Daoy (cell line): ENCODE measurements around the gene FGF14. TPM values are rescaled to one million over a fixed set of nuclear protein-coding genes. Genes with fewer than 3 reads are reported as not detected.
A peak's percentile ranks its signal among the peaks of the same experiment; 100 is the strongest.

ENCODE experiments used
- DNase-seq: peaks from one replicate; pipeline ENCODE4 v3.0.0-alpha.2; 2015; ENCODE audit warnings: low read depth
- total RNA-seq: library from RNA; depleted of rRNA; stranded (reverse); fragments of >200 nt; shearing (Covaris generic); gene quantifications from 2 replicates; pipeline ENCODE4 v1.2.3, GENCODE V29; 2014

FGF14 gene
- total RNA-seq, 1 experiment from 2014 or later: 0.06 TPM

- no peak for DNase-seq
Observed at GRCh38 chr13:101986316-101986715, 415.5 kb downstream of the FGF14 start.

- peak; percentile 3 for DNase-seq
Observed at GRCh38 chr13:101985321-101985720, 416.5 kb downstream of the FGF14 start.

GRCh38 chr13:101982903-101983302 lies 418.9 kb downstream of the FGF14 start:
- no peak for DNase-seq

GRCh38 chr13:101979825-101980224 lies 422.0 kb downstream of the FGF14 start:
- no peak for DNase-seq

- no peak for DNase-seq
Observed at GRCh38 chr13:101978552-101979315, 423.1 kb downstream of the FGF14 start.

GRCh38 chr13:101977475-101977874 lies 424.4 kb downstream of the FGF14 start:
- no peak for DNase-seq

- DNase-seq: no peak
Observed at GRCh38 chr13:101972191-101972590, 429.7 kb downstream of the FGF14 start.

GRCh38 chr13:101970341-101970740 lies 431.5 kb downstream of the FGF14 start:
- DNase-seq: no peak

- no peak for DNase-seq
Observed at GRCh38 chr13:101967781-101968180, 434.1 kb downstream of the FGF14 start.

- DNase-seq: no peak
Observed at GRCh38 chr13:101967216-101967615, 434.6 kb downstream of the FGF14 start.

- DNase-seq: peak; percentile 9
Observed at GRCh38 chr13:101965096-101965495, 436.8 kb downstream of the FGF14 start.

GRCh38 chr13:101959016-101959415 lies 442.8 kb downstream of the FGF14 start:
- DNase-seq: no peak

GRCh38 chr13:101955764-101956163 lies 446.1 kb downstream of the FGF14 start:
- DNase-seq: no peak

- no peak for DNase-seq
Observed at GRCh38 chr13:101951114-101951513, 450.7 kb downstream of the FGF14 start.

GRCh38 chr13:101949681-101950080 lies 452.2 kb downstream of the FGF14 start:
- DNase-seq: no peak

GRCh38 chr13:101946401-101946800 lies 455.4 kb downstream of the FGF14 start:
- DNase-seq: no peak

- DNase-seq: peak; percentile 3
Observed at GRCh38 chr13:101945435-101945834, 456.4 kb downstream of the FGF14 start.

GRCh38 chr13:101944521-101944920 lies 457.3 kb downstream of the FGF14 start:
- no peak for DNase-seq

GRCh38 chr13:101942535-101943157 lies 459.2 kb downstream of the FGF14 start:
- DNase-seq: no peak

- peak; percentile 27 for DNase-seq
Observed at GRCh38 chr13:101942038-101942437, 459.8 kb downstream of the FGF14 start.

GRCh38 chr13:101941095-101941783 lies 460.6 kb downstream of the FGF14 start:
- DNase-seq: no peak

- DNase-seq: no peak
Observed at GRCh38 chr13:101939370-101939769, 462.5 kb downstream of the FGF14 start.

GRCh38 chr13:101935828-101936227 lies 466.0 kb downstream of the FGF14 start:
- no peak for DNase-seq
